ENCODE measurements around the gene FBXW11. TPM values are rescaled to one million over a fixed set of nuclear protein-coding genes. Genes with fewer than 3 reads are reported as not detected.

Gene FBXW11
- total RNA-seq, 1 experiment from 2014 or later = 34.9 TPM

- Histone ChIP-seq H3K4me3 (ENCODE audit: low read depth, low read length, poor library complexity, severe bottlenecking) (no peak overlapping the region), H3K36me3 (ENCODE audit: insufficient read depth, low read length, poor library complexity, severe bottlenecking) (no peaks in the 10 kb centered on the region), H3K27me3 (replicated peaks; ENCODE audit: insufficient read depth, low read depth, low read length, poor library complexity) (no peaks in the 10 kb centered on the region), H3K27ac (ENCODE audit: low read depth, low read length, poor library complexity, severe bottlenecking) (no peak overlapping the region), H3K4me1 (ENCODE audit: insufficient read depth, low read length, poor library complexity, severe bottlenecking) (no peaks in the 10 kb centered on the region), H3K9me3 (ENCODE audit: low read depth, low read length, poor library complexity, severe bottlenecking) (no peaks in the 10 kb centered on the region)
- POLR2A ChIA-PET (ENCODE audit: low non-redundant PET) = no interaction called here
- intact Hi-C loops (cut with micrococcal nuclease; ENCODE audit: unreplicated experiment) = loop anchor here (10.0 kb wide), 1 partner anchor 223 kb away; no protein-coding TSS in a partner anchor
- CTCF ChIA-PET = no interaction called here
- no peak for TF ChIP-seq CTCF (conservative IDR thresholded peaks at IDR 0.05; ENCODE audit: low read depth, low read length)
- no peak for TF ChIP-seq EZH2 (IDR thresholded peaks at IDR 0.05; ENCODE audit: borderline replicate concordance, low read depth, low read length, poor library complexity, severe bottlenecking)
- BruUV-seq (replicated peaks) = no TSS peak
- no peak for DNase-seq (ENCODE audit: low spot score)
These were observed 149.0 kb downstream of the FBXW11 start for GRCh38 chr5:171857489-171857876.

GRCh38 chr5:171855798-171856763 lies 150.4 kb downstream of the FBXW11 start:
- no peak for DNase-seq (ENCODE audit: low spot score)
- Histone ChIP-seq H3K27me3 (replicated peaks; ENCODE audit: insufficient read depth, low read depth, low read length, poor library complexity) (no peaks in the 10 kb centered on the region), H3K4me3 (ENCODE audit: low read depth, low read length, poor library complexity, severe bottlenecking) (no peak overlapping the region), H3K27ac (ENCODE audit: low read depth, low read length, poor library complexity, severe bottlenecking) (no peak overlapping the region), H3K9me3 (ENCODE audit: low read depth, low read length, poor library complexity, severe bottlenecking) (no peaks in the 10 kb centered on the region), H3K36me3 (ENCODE audit: insufficient read depth, low read length, poor library complexity, severe bottlenecking) (no peaks in the 10 kb centered on the region), H3K4me1 (ENCODE audit: insufficient read depth, low read length, poor library complexity, severe bottlenecking) (no peaks in the 10 kb centered on the region)
- TF ChIP-seq CTCF (conservative IDR thresholded peaks at IDR 0.05; ENCODE audit: low read depth, low read length) = no peak
- TF ChIP-seq EZH2 (IDR thresholded peaks at IDR 0.05; ENCODE audit: borderline replicate concordance, low read depth, low read length, poor library complexity, severe bottlenecking) = no peak
- CTCF ChIA-PET = no interaction called here
- intact Hi-C loops (cut with micrococcal nuclease; ENCODE audit: unreplicated experiment) = loop anchor here (10.0 kb wide), 1 partner anchor 221 kb away; no protein-coding TSS in a partner anchor
- POLR2A ChIA-PET (ENCODE audit: low non-redundant PET) = no interaction called here
- BruUV-seq (replicated peaks) = no TSS peak

- POLR2A ChIA-PET (ENCODE audit: low non-redundant PET) = no interaction called here
- H3K27ac ChIP-seq (ENCODE audit: low read depth, low read length, poor library complexity, severe bottlenecking) = no peak overlapping the region
- H3K27me3 ChIP-seq (replicated peaks; ENCODE audit: insufficient read depth, low read depth, low read length, poor library complexity) = no peaks in the 10 kb centered on the region
- H3K4me1 ChIP-seq (ENCODE audit: insufficient read depth, low read length, poor library complexity, severe bottlenecking) = no peaks in the 10 kb centered on the region
- no TSS peak for BruUV-seq (replicated peaks)
- H3K9me3 ChIP-seq (ENCODE audit: low read depth, low read length, poor library complexity, severe bottlenecking) = no peaks in the 10 kb centered on the region
- H3K4me3 ChIP-seq (ENCODE audit: low read depth, low read length, poor library complexity, severe bottlenecking) = no peak overlapping the region
- DNase-seq (ENCODE audit: low spot score) = no peak
- no peaks in the 10 kb centered on the region for H3K36me3 ChIP-seq (ENCODE audit: insufficient read depth, low read length, poor library complexity, severe bottlenecking)
- intact Hi-C loops (cut with micrococcal nuclease; ENCODE audit: unreplicated experiment) = loop anchor here (10.0 kb wide), 1 partner anchor 220 kb away; no protein-coding TSS in a partner anchor
- TF ChIP-seq CTCF (conservative IDR thresholded peaks at IDR 0.05; ENCODE audit: low read depth, low read length) (no peak), EZH2 (IDR thresholded peaks at IDR 0.05; ENCODE audit: borderline replicate concordance, low read depth, low read length, poor library complexity, severe bottlenecking) (no peak)
- CTCF ChIA-PET = no interaction called here
These were observed 151.2 kb downstream of the FBXW11 start for GRCh38 chr5:171855265-171855664.
